Mucosa of gallbladder (tissue), 1 donor: ENCODE measurements around the gene RASAL3. TPM values are rescaled to one million over a fixed set of nuclear protein-coding genes. Genes with fewer than 3 reads are reported as not detected.
"Not testable (repeated sequence)": the region's sequence is repeated elsewhere in the genome, so short reads cannot be mapped to it uniquely, and the experiment has no call there.

ENCODE experiments used
- DNase-seq: peaks from one replicate; pipeline ENCODE4 v3.0.0-alpha.2; 2020; ENCODE audit warnings: low spot score
- total RNA-seq: library from RNA; stranded (reverse); gene quantifications from one replicate; pipeline ENCODE4 v1.2.1, GENCODE V29; 2021
- donor health status: DM: no; HTN: no; CAD: no.

RASAL3 gene
- 9.7 TPM for total RNA-seq

GRCh38 chr19:15464394-15465385 is at the start of gene RASAL3:
TSS of gene RASAL3 (minus strand) at chr19:15464544. CDS start at chr19:15464358, 186 bp downstream.
- DNase-seq: no peak

GRCh38 chr19:15511671-15512424 is 47.5 kb upstream of the RASAL3 start:
- no peak for DNase-seq

GRCh38 chr19:15508035-15508710 is 43.8 kb upstream of the RASAL3 start, which contains the start of gene CYP4F22:
TSS of gene CYP4F22 (plus strand) at chr19:15508525. CDS start at chr19:15525337, 16,812 bp downstream.
- no peak for DNase-seq

GRCh38 chr19:15507068-15508034 is 43.0 kb upstream of the RASAL3 start:
- DNase-seq: no peak

GRCh38 chr19:15506074-15506571 is 41.8 kb upstream of the RASAL3 start:
- DNase-seq: no peak

- DNase-seq: no peak
These were observed 37.9 kb upstream of the RASAL3 start for GRCh38 chr19:15502264-15502663.

- DNase-seq: no peak
These were observed 37.3 kb upstream of the RASAL3 start for GRCh38 chr19:15501596-15501995.

- no peak for DNase-seq
These were observed 34.6 kb upstream of the RASAL3 start for GRCh38 chr19:15498910-15499309.

- no peak for DNase-seq
These were observed 34.0 kb upstream of the RASAL3 start for GRCh38 chr19:15498156-15498858.

- DNase-seq: no peak
These were observed 30.8 kb upstream of the RASAL3 start for GRCh38 chr19:15495151-15495550.

GRCh38 chr19:15488489-15489226 is 24.3 kb upstream of the RASAL3 start:
- DNase-seq: no peak

- DNase-seq: no peak
These were observed 22.7 kb upstream of the RASAL3 start for GRCh38 chr19:15487038-15487437.

GRCh38 chr19:15485768-15486167 is 21.4 kb upstream of the RASAL3 start:
- not testable (repeated sequence) for DNase-seq

GRCh38 chr19:15480996-15481395 is 16.7 kb upstream of the RASAL3 start:
- DNase-seq: not testable (repeated sequence)

GRCh38 chr19:15479391-15480345 is 15.3 kb upstream of the RASAL3 start, which contains the start of gene PGLYRP2:
TSS of gene PGLYRP2 (minus strand) at chr19:15479501. CDS start at chr19:15479371, 130 bp downstream.
- peak; percentile 47 for DNase-seq

- DNase-seq: peak; percentile 53
These were observed 12.0 kb upstream of the RASAL3 start for GRCh38 chr19:15476325-15476724.

GRCh38 chr19:15475611-15476010 is 11.3 kb upstream of the RASAL3 start:
- DNase-seq: no peak

GRCh38 chr19:15475169-15475568 is 10.8 kb upstream of the RASAL3 start:
- no peak for DNase-seq
